Mesendoderm (in vitro differentiated cells): ENCODE measurements around the gene WWC1.
"Not testable (repeated sequence)": the region's sequence is repeated elsewhere in the genome, so short reads cannot be mapped to it uniquely, and the experiment has no call there.

ENCODE experiments used
- DNase-seq: peaks from one replicate; pipeline ENCODE4 v3.0.0; 2013
- H2AK5ac ChIP-seq: 2 replicates; pipeline ENCODE4 v1.6.1; 2013; ENCODE audit warnings: low read length, inconsistent platforms
- H2BK120ac ChIP-seq: 2 replicates; pipeline ENCODE4 v1.6.1; 2013; ENCODE audit warnings: low read depth, mild to moderate bottlenecking, low read length, moderate library complexity, mixed read lengths
- H2BK15ac ChIP-seq: replicated peaks from 2 replicates; pipeline ENCODE4 v1.6.1; 2013; ENCODE audit warnings: low read depth, mild to moderate bottlenecking, moderate library complexity
- H2BK5ac ChIP-seq: 2 replicates; pipeline ENCODE4 v1.6.1; 2013; ENCODE audit warnings: low read length, inconsistent platforms
- H3K18ac ChIP-seq: 2 replicates; pipeline ENCODE4 v1.6.1; 2013; ENCODE audit warnings: mild to moderate bottlenecking, low read length, mixed read lengths
- H3K23ac ChIP-seq: one replicate; pipeline ENCODE4 v1.6.1; 2013; ENCODE audit warnings: low read length
- H3K27ac ChIP-seq: 2 replicates; pipeline ENCODE4 v1.5.1; 2013; ENCODE audit warnings: low read depth, mild to moderate bottlenecking, inconsistent platforms, low read length, moderate library complexity
- H3K27me3 ChIP-seq: 2 replicates; pipeline ENCODE4 v1.6.1; 2013; ENCODE audit warnings: low read length, control low read depth, mild to moderate bottlenecking, inconsistent platforms; ENCODE audit not compliant: insufficient read depth, poor library complexity
- H3K36me3 ChIP-seq: 2 replicates; pipeline ENCODE4 v1.6.1; 2013; ENCODE audit warnings: low read length, inconsistent platforms; ENCODE audit not compliant: control insufficient read depth, insufficient read depth
- H3K4ac ChIP-seq: one replicate; pipeline ENCODE4 v1.6.1; 2013; ENCODE audit warnings: low read depth, mild to moderate bottlenecking, low read length, moderate library complexity
- H3K4me1 ChIP-seq: 2 replicates; pipeline ENCODE4 v1.6.1; 2013; ENCODE audit warnings: low read depth, low read length, inconsistent platforms; ENCODE audit not compliant: control insufficient read depth
- H3K4me2 ChIP-seq: 2 replicates; pipeline ENCODE4 v1.6.1; 2013; ENCODE audit warnings: low read length
- H3K4me3 ChIP-seq: 2 replicates; pipeline ENCODE4 v1.5.1; 2013; ENCODE audit warnings: mild to moderate bottlenecking, low read length
- H3K56ac ChIP-seq: one replicate; pipeline ENCODE4 v1.6.1; 2013; ENCODE audit warnings: low read length
- H3K79me1 ChIP-seq: 2 replicates; pipeline ENCODE4 v1.6.1; 2013; ENCODE audit warnings: low read length, inconsistent platforms
- H3K79me2 ChIP-seq: 2 replicates; pipeline ENCODE4 v1.6.1; 2013; ENCODE audit warnings: mild to moderate bottlenecking, low read length; ENCODE audit not compliant: control insufficient read depth, insufficient read depth
- H3K9ac ChIP-seq: 2 replicates; pipeline ENCODE4 v1.6.1; 2013; ENCODE audit warnings: low read length, inconsistent platforms
- H4K5ac ChIP-seq: one replicate; pipeline ENCODE4 v1.6.1; 2013; ENCODE audit warnings: low read length
- H4K8ac ChIP-seq: one replicate; pipeline ENCODE4 v1.6.1; 2013; ENCODE audit warnings: low read depth, mild to moderate bottlenecking, control low read depth, low read length, moderate library complexity
- WGBS: extraction: QIAGEN DNeasy Blood & Tissue Kit; methylation state at CpG from one replicate; pipeline ENCODE4 v1.1.7; 2013; ENCODE audit warnings: low lambda C conversion rate, missing lambda C conversion rate; ENCODE audit not compliant: insufficient coverage; ENCODE audit errors: extremely low coverage; 5-methylcytosine and 5-hydroxymethylcytosine counted together

The WWC1 gene

GRCh38 chr5:168332042-168332441 lies 40.6 kb downstream of the WWC1 start:
- Histone ChIP-seq H3K36me3 (no peaks in the 10 kb centered on the region), H3K23ac (no peak overlapping the region), H2BK5ac (no peak overlapping the region), H3K56ac (no peak overlapping the region), H3K4me3 (no peak overlapping the region), H4K5ac (no peak overlapping the region), H3K9ac (no peak overlapping the region), H3K4me1 (peaks cover 19% of the 10 kb centered on the region), H3K79me1 (peaks cover 13% of the 10 kb centered on the region), H3K79me2 (peaks cover 16% of the 10 kb centered on the region), H2AK5ac (no peak overlapping the region), H3K4ac (no peak overlapping the region), H3K27me3 (no peaks in the 10 kb centered on the region), H3K4me2 (no peak overlapping the region), H3K18ac (no peak overlapping the region), H2BK15ac (no peak overlapping the region), H2BK120ac (no peak overlapping the region), H3K27ac (no peak overlapping the region), H4K8ac (no peak overlapping the region)
- DNase-seq: no peak

GRCh38 chr5:168334280-168334679 lies 42.8 kb downstream of the WWC1 start:
- no CpG with 5 or more reads among the region's 3 CpGs for WGBS
- peak; percentile 69 for DNase-seq
- no peak overlapping the region for H2AK5ac ChIP-seq
- H2BK5ac ChIP-seq: peak overlapping the region; percentile 23
- H3K56ac ChIP-seq: no peak overlapping the region
- no peak overlapping the region for H4K8ac ChIP-seq
- H3K4me3 ChIP-seq: no peak overlapping the region
- H3K18ac ChIP-seq: peak overlapping the region; percentile 19
- H3K4me1 ChIP-seq: peaks cover 14% of the 10 kb centered on the region
- peaks cover 13% of the 10 kb centered on the region for H3K79me2 ChIP-seq
- no peak overlapping the region for H4K5ac ChIP-seq
- no peak overlapping the region for H2BK15ac ChIP-seq
- no peak overlapping the region for H2BK120ac ChIP-seq
- H3K9ac ChIP-seq: no peak overlapping the region
- peaks cover 12% of the 10 kb centered on the region for H3K79me1 ChIP-seq
- H3K36me3 ChIP-seq: no peaks in the 10 kb centered on the region
- H3K4ac ChIP-seq: no peak overlapping the region
- H3K27me3 ChIP-seq: no peaks in the 10 kb centered on the region
- no peak overlapping the region for H3K23ac ChIP-seq
- peak overlapping the region; percentile 47 for H3K27ac ChIP-seq
- H3K4me2 ChIP-seq: no peak overlapping the region

- H2BK15ac ChIP-seq: no peak overlapping the region
- no peak overlapping the region for H3K4me3 ChIP-seq
- H2AK5ac ChIP-seq: no peak overlapping the region
- no peak overlapping the region for H3K4ac ChIP-seq
- H4K5ac ChIP-seq: no peak overlapping the region
- WGBS: no CpG with 5 or more reads among the region's 4 CpGs
- no peak overlapping the region for H4K8ac ChIP-seq
- no peaks in the 10 kb centered on the region for H3K27me3 ChIP-seq
- DNase-seq: peak; percentile 98
- peak overlapping the region; percentile 47 for H3K27ac ChIP-seq
- H3K79me2 ChIP-seq: peaks cover 13% of the 10 kb centered on the region
- no peak overlapping the region for H3K23ac ChIP-seq
- H3K36me3 ChIP-seq: no peaks in the 10 kb centered on the region
- H2BK120ac ChIP-seq: no peak overlapping the region
- H2BK5ac ChIP-seq: peak overlapping the region; percentile 23
- H3K18ac ChIP-seq: peak overlapping the region; percentile 19
- peaks cover 11% of the 10 kb centered on the region for H3K4me1 ChIP-seq
- no peak overlapping the region for H3K4me2 ChIP-seq
- no peak overlapping the region for H3K9ac ChIP-seq
- H3K56ac ChIP-seq: no peak overlapping the region
- peaks cover 12% of the 10 kb centered on the region for H3K79me1 ChIP-seq
Observed at GRCh38 chr5:168334695-168335094, 43.2 kb downstream of the WWC1 start.

GRCh38 chr5:168337361-168337760 lies 45.9 kb downstream of the WWC1 start:
- Histone ChIP-seq H3K36me3 (no peaks in the 10 kb centered on the region), H3K27ac (no peak overlapping the region), H3K9ac (no peak overlapping the region), H3K56ac (no peak overlapping the region), H3K4me2 (no peak overlapping the region), H3K4me3 (no peak overlapping the region), H4K8ac (no peak overlapping the region), H3K23ac (no peak overlapping the region), H2BK120ac (no peak overlapping the region), H2BK5ac (no peak overlapping the region), H3K79me2 (peaks cover 4% of the 10 kb centered on the region), H3K18ac (no peak overlapping the region), H2BK15ac (no peak overlapping the region), H4K5ac (no peak overlapping the region), H3K79me1 (peaks cover 8% of the 10 kb centered on the region), H3K4ac (no peak overlapping the region), H2AK5ac (no peak overlapping the region), H3K27me3 (no peaks in the 10 kb centered on the region), H3K4me1 (peaks cover 8% of the 10 kb centered on the region)
- no CpG with 5 or more reads among the region's 2 CpGs for WGBS
- DNase-seq: no peak

GRCh38 chr5:168339109-168339771 lies 47.8 kb downstream of the WWC1 start:
- peaks cover 10% of the 10 kb centered on the region for H3K79me1 ChIP-seq
- H2BK5ac ChIP-seq: no peak overlapping the region
- H3K4me1 ChIP-seq: peaks cover 3% of the 10 kb centered on the region
- no peak overlapping the region for H2BK120ac ChIP-seq
- no peak overlapping the region for H4K8ac ChIP-seq
- DNase-seq: peak; percentile 89
- no peak overlapping the region for H2AK5ac ChIP-seq
- no peak overlapping the region for H3K9ac ChIP-seq
- peak overlapping the region; percentile 37 for H3K56ac ChIP-seq
- peaks cover 4% of the 10 kb centered on the region for H3K79me2 ChIP-seq
- no peak overlapping the region for H2BK15ac ChIP-seq
- H4K5ac ChIP-seq: no peak overlapping the region
- no CpG with 5 or more reads among the region's 5 CpGs for WGBS
- H3K4me3 ChIP-seq: no peak overlapping the region
- no peaks in the 10 kb centered on the region for H3K36me3 ChIP-seq
- no peak overlapping the region for H3K27ac ChIP-seq
- H3K23ac ChIP-seq: no peak overlapping the region
- no peak overlapping the region for H3K18ac ChIP-seq
- no peak overlapping the region for H3K4me2 ChIP-seq
- H3K27me3 ChIP-seq: no peaks in the 10 kb centered on the region
- no peak overlapping the region for H3K4ac ChIP-seq

GRCh38 chr5:168339772-168340140 lies 48.3 kb downstream of the WWC1 start:
- H3K9ac ChIP-seq, H3K36me3 ChIP-seq, H3K79me2 ChIP-seq, H3K23ac ChIP-seq, H2BK15ac ChIP-seq, H4K8ac ChIP-seq, H4K5ac ChIP-seq, DNase-seq, H3K18ac ChIP-seq, H3K56ac ChIP-seq, H3K4me3 ChIP-seq, H2AK5ac ChIP-seq, H3K4ac ChIP-seq, H3K4me2 ChIP-seq, H2BK5ac ChIP-seq, H3K27me3 ChIP-seq, H2BK120ac ChIP-seq, H3K27ac ChIP-seq, H3K4me1 ChIP-seq: not testable (repeated sequence)
- WGBS: no CpG with 5 or more reads among the region's 3 CpGs
- H3K79me1 ChIP-seq: peaks cover 10% of the 10 kb centered on the region
